Stimulated activated CD8-positive, alpha-beta memory T cell treated with anti-CD3 and anti-CD28 coated beads, Interleukin-2, amount 100 ng/mL, for 1 hour (primary cell): ENCODE results near the gene RPUSD2.
"Not testable (repeated sequence)": the region's sequence is repeated elsewhere in the genome, so short reads cannot be mapped to it uniquely, and the experiment has no call there.

ENCODE experiments used
- DNase-seq, 2 donors: peaks; one replicate each; pipeline ENCODE4 v3.0.0-alpha.2; 2020; ENCODE audit warnings: low read depth in 2 of 2

RPUSD2 gene

DNA sequence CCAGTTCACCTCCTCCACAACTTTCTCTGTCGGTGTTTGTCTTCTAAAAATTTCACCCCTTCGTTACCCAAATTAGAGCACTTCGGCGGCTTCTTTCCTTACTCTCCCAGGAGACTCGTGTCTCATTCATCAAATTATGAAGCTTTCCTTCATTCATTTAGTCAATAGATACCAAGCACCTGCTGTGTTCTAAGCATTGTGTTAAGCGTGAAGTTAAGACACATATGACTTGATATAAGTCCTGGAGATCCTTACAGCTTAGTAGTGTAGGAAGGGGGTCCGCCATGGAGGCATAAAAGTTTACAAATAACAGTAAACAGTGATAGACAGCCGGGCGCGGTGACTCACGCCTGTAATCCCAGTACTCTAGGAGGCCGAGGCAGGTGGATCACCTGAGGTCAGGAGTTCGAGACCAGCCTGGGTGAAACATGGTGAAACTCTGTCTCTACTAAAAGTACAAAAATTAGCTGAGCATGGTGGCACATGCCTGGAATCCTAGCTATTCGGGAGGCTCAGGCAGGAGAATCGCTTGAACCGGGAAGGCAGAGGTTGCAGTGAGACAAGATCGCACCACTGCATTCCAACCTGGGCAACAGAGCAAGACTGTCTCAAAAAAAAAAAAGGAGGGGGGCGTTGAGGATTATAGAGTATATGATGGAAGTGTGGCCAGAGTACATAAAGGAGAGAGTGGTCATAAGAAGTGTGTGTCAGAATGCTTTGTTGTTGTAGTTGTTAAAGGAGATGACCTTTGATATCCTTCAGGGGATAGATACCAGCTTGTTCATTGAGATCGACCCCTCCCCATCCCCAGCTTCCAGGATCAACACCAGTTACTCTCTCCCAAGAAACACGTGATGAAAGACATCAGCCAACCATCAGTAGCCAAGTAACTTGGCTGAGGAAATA is 3.5 kb upstream of the RPUSD2 start:
- DNase-seq = no peak

DNA sequence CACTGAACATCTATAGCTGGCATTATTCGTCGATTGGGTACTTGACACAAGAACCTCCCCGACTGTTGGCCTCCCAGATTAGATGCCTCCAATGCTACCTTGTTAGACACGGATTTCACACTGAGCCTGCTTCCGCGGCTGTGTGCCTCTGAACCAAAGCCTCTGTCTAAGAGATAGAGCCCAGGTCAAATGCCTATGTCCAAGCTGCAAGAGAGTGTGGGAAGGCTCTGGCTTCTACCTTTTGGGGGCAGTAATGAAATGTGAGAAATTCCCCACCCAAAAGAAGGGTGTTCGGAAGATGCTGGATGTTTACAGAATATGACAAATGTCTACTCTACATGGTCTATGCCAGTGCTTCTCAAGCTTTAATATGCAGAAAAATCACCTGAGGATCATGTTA is 2.0 kb upstream of the RPUSD2 start:
- DNase-seq = no peak

DNA sequence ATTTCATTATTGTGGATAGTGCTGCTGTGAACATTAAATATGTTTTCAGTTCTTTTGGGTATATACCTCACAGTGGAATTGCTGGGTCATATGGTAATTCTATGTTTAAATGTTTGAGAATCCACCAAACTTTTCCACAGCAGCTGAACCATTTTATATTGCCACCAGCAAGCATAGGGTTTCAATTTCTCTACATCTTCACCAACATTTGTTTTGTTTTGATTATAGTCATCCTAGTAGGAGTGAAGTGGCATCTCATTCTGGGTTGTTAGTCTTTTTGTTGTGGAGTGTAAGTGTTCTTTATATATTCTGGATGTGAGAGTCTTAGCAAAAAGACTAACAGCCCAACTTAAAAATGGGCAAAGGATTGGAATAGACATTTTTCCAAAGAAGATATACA is 6.0 kb downstream of the RPUSD2 start:
- no peak for DNase-seq

DNA sequence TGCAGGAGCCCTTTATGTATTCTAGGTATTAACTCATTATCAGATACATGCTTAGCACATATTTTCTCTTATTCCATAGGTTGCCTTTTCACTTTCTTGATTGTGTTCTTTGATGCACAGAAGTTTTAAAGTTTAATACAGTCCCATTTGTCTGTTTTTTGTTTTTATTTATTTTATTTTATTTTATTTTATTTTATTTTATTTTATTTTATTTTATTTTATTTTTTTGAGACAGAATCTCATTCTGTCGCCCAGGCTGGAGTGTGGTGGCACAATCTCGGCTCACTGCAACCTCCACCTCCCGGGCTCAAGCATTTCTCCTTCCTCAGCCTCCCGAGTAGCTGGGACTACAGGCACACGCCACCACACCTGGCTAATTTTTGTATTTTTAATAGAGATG is 7.8 kb downstream of the RPUSD2 start:
- not testable (repeated sequence) for DNase-seq

DNA sequence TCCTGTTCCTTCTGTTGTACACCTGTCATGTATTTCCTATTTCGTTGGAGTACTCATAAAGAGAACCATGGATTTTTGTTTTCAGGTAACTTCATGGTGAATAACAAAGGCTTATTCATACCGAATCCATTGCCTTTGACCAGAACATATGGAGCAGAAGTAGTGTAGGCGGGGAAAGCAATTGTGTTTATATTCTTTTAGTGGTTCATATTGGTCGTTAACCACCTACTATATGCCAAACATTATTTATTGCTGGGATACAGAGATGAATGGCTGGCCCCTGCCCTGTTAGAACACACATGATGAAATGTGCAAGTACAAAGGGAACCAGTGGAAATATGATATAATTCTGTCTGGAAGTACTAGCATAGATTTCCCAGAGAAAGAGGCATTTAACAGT is 9.8 kb downstream of the RPUSD2 start:
- DNase-seq = no peak

DNA sequence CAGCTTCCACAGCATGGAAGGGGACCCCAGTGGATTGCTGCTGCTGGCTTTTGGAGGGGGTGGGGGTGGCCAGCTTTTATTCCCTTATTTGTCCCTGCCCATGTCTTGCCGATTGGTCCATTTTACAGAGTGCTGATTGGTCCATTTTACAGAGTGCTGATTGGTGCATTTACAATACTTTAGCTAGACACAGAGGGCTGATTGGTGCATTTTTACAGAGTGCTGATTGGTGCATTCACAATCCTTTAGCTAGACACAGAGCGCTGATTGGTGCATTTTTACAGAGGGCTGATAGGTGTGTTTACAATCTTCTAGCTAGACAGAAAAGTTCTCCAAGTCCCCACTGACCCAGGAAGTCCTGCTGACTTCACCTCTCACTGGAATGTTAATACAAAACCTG is 12.7 kb downstream of the RPUSD2 start:
- DNase-seq = not testable (repeated sequence)

DNA sequence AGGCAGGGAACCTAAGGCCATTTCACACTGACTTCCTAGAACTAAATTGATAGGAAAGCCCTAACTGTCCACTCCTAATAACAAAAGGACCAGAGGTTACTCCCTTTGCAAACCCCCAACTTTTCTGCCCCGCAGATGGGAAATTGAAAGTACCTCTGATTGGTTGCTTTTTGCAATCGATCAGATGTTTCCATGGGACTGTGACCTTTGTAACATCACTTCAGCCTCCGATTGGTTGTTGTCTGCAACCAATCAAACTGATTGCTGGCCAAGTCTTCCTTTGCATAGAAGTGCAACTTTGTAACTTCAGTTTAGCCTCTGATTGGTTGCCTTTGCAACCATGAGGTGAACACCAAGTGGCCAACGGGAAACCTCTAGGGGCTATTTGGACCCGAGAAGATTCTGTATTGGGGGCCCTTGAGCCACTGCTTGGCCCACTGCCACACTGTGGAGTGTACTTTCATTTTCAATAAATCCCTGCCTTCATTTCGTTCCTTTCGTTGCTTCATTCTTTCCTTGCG is 13.7 kb downstream of the RPUSD2 start:
- DNase-seq = no peak

DNA sequence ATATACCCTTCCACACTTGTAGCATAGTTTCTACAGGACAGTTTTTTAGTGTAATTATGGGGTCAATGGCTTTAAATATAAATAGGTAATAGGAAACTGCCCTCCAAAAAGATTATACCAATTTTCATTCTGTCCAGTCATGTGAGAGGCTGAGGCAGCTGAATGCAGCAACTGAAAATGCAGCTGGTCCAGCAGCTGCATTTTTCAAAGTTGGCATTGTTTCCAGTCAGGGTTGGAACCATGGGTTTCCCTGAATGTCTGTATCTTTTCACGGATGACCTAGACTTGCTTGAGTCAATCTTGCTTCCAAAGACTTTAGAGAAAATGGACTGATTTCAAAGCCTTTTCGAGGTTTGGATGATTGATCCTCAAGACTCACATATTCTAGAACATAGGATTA is 15.1 kb downstream of the RPUSD2 start:
- no peak for DNase-seq

DNA sequence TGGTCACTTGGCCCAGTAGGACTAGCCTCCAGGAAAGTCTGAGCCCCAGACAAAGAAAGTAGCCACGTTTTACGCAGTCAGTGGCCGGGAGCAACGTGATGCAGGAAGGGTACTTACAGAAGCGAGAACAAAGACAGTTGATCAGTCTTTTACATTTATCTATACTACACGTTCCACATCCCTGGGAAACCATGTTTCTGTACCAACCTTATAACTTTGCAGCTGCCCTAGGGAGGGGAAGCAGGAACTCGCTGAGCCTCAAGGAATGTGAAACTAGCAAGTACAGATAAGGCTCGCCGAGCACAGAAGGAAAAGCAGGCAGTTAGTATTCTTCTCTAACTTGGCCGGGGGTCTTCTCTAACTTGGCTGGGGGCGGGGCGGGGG is 21.6 kb downstream of the RPUSD2 start:
- DNase-seq = no peak

DNA sequence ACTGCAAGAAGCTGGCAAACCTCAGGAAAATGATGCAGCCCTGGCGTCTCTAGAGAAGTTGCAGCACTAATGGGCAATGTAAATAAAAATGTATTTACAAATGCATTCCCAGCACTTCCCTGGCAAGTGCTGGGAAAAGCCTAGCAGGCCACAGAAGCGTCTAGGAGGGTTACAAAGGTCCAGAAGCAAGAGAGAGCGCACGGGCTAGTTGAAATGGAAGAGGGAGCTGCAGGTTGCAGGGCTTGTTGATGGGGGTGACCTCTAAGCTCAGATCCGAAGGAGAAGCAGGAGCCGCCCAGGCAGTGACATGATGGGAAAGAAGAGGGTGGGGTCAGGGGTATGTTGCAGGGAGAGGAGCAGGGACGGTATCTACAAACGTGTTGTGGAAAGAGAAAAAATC is 22.3 kb downstream of the RPUSD2 start:
- no peak for DNase-seq

DNA sequence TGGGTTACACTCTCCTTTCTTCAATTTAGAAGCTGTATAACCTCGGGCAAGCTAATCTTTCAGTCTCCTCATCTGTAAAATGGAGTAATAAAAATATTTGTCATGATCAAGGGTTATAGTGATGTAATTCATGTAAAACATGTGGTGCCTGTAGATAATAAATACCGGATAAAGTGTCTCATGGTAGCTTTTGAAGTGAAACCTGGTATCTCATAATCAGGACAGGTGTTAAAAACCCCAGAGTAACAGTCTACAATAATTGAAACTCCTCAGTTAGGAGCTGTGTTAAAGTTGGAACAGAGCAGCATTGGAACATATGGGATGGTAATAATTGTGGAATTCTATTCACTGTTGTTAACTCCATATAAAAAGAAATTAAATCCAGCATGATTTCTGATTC is 24.1 kb downstream of the RPUSD2 start:
- no peak for DNase-seq

DNA sequence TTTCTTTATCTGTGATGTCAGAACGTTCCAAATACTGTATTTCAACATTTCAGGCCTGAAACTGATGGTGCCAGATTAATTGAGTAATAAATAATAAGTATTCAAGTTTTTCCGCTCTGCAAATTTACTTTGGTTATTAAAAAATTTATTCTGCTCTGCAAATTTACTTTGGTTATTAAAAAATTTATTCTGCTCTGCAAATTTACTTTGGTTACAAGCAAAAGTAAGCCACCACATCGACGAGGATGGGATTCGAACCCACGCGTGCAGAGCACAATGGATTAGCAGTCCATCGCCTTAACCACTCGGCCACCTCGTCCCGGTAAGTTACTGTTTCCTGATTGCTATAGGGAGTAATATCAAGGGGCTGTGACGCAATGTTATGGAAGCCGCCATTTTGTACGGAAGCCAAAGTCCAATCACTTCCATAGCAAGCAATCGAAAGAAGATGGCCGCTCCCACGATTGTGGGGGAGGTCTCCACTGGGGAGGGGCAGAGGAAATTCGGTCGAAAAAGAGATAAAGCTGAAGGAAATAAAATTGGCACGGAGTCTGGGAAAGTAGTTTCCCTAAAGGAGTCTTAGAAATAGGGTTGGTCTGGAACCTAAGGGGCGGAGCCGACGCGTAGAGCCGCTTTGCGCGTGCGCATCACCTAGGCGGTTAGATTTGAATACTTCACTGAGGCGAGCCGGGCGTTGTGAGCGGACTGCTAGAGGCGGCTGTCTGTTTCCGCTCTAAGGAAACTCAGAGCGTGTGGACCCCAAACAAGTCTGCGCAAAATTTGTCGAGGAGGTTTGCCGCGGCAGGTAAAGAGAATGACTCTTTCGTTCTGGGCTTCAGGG is 24.7 kb downstream of the RPUSD2 start, which contains the start of gene KNL1:
TSS of gene KNL1 (plus strand) at position 662 of the 841 bp plus-strand sequence. CDS start 8,683 bp downstream, outside the sequence.
- peak; percentile 73 to 79 for DNase-seq

DNA sequence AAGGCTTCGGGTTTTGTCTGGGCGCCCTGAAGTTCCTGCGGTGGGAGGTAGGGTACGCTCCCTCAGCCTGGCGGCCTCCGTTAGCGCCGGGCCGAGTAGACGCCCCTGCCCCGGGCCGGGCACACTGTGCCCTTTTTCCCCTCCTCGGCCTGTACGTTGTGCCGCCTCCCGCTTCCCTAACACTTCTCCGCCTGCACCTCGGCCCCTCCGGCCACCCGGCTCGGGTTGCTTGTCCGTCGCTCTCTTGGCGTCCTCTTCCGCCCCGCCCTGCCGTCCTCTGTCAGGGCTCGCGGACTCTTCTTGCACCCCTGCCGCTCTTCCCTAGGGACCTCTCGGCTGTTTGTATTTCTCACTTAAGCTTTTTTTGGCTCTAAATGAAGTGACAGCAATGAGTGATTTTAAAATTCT is 25.3 kb downstream of the RPUSD2 start:
- peak in 1 of 2 donors; percentile 4 for DNase-seq

DNA sequence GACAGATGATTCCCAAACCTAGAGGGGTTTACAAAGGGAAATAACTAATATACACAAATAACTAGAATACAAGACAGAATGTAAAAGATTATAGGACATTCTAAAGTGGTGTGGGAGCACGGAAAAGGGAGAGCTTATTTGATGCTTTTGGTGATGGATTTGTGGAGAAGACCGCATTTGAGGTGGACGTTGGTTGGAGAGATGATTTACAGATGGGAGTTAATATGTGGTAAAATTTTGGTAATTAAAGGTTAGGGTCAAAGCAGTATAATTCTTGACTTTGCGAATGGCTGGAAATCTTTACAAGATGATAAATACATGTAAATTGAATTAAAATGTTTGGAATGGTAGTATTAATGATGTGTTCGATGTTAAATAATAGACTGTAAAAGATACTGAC is 26.1 kb downstream of the RPUSD2 start:
- DNase-seq = no peak

DNA sequence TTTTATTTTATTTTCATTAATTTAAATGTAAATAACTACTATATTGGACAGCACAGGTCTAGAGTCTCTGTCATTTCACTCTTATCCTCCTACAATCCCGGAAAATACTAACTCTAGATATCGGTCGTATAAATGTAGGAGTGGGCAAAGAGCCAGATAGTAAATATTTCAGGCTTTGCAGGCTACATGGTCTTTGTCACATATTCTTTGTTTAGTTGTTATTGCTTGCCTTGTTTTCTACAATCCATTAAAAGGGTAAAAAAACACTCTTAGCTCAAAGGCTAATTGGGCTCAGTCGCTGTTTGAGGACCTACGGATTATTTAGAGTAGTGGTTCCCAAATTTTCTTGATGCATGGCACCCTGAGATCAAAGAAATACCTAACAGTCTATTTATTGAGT is 26.7 kb downstream of the RPUSD2 start:
- DNase-seq = no peak

DNA sequence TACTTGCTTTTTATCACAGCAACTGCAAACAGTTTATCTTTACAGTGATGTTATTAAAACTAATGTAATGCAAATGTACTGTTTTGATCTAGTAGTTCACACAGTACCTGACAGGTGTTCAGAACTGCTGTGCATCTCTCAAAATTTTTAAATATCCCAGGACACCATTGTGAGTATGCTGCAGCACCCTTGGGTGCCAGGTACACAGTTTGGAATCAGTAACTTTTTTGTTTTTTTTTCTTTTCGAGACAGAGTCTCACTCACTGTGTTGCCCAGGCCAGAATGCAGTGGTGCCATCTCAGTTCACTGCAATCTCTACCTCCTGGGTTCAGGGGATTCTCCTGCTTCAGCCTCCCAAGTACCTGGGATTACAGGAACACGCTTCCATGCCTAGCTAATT is 27.9 kb downstream of the RPUSD2 start:
- no peak for DNase-seq

DNA sequence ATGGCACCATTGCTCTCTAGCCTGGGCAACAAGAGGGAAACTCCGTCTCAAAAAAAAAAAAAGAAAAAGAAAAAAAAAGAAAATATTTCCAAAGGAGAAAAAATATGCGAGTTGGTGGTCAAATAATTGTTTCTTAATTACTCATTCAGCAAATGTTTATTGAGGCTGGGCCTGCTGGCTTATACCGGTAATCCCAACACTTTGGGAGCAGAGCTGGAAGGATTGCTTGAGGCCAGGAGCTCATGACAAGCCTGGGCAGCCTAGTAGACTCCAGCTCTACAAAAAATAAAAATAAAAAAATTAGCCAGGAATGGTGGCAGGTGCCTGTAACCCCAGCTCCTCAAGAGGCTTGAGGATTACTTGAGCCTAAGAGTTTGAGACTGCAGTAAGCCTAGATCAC is 29.0 kb downstream of the RPUSD2 start:
- DNase-seq = no peak

DNA sequence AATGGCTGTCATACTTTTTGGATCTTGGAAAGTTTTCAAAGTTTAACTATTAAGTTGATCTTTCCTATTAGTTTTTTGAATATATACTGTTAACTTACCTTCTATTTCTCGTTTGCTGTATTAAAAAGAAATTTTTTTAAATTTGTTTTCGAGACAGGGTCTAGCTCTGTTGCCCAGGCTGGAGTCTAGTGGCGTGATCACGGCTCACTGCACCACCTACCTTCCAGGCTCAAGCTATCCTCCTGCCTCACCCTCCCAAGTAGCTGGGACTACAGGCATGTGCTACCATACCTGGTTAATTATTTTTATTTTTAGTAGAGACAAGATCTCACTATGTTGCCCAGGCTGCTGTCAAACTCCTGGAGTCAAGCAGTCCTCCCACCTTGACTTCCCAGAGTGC is 29.6 kb downstream of the RPUSD2 start:
- no peak for DNase-seq

DNA sequence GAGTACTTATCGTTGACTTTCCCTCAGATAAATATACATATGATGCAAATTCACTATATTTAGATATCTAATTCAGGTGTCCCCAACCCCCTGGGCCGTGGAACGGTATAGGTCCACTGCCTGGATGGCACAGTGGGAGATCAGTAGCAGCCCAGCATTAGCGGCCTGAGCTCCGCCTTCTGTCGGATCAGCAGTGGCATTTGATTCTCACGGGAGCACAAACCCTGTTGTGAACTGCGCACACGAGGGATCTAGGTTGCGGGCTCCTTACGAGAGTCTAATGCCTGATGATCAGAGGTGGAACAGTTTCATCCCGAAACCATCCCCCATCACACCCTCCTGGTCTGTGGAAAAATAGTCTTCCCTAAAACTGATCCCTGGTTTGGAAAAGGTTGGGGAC is 31.9 kb downstream of the RPUSD2 start:
- no peak for DNase-seq

DNA sequence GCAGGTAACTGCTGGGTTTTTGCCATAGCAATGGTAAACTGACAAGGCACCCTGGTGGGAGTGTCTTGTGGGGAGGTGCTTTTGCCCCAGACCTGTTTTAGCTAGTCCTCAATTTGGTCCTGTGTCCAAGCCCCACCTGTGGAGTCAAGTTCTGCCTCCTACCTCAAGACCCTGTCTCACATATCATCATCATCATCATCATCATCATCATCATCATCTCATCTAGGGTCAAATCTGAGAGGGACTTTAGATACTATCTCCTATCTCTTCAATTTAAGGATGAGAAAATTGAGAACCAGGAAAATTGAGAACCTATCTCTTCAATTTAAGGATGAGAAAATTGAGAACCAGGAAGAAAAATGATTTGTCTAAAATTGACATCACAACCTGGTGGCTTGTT is 34.8 kb downstream of the RPUSD2 start:
- DNase-seq = no peak

DNA sequence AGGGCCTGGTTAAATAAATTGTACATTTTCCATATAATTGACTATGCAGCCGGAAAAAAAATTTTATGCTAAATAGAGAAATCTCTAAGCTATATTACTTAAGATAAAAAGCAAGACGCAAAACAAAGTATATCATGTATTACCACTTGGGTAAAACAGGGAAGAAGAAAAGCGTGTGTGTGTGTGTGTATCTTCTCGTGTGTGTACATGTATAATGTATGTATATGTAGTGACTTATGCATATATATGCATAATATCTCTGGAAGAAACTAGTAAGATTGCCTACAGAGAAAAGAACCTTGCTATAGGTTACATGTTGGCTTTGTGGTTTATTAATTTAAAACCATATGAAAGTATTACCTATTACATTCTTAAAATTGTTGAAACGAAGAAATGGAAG is 44.0 kb downstream of the RPUSD2 start:
- no peak for DNase-seq

DNA sequence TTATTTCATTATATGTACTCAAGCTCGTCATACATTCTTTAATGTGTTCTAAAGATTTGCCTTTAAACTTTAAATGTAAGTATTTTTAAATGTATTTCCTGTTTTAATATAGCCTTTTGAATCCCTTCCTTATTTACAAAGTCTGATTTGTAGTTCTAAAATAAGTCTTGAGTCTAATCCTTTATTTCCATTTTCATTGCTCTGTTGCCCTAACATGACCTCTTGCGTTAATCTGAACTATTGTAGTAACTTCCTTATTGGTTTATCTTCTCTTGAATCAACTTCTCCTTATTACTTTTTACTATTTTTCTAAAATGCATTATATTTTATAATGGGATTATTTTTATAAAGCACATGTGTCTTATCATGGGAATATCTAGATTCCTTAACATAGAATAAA is 48.9 kb downstream of the RPUSD2 start:
- no peak for DNase-seq

DNA sequence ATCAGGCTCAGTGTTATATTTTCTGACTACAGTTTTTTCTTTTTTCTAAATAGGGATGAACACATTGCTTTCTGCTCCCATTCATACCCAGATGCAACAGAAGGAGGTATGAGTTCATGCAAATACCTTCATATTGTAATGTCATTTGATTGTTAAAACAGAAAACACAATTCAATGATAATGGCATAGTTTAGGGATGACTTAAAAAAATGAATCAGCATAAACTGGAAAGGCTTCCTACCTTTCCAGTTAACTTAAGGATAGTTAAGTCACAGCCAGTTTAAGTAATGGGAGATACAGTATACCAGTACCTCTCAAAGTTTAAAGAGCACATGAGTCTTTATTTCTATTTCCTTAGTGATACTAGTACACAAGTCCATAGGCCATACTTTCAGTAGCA is 49.8 kb downstream of the RPUSD2 start:
- no peak for DNase-seq
